IMR-90 (cell line): ENCODE data around the gene POLR1E. TPM values are rescaled to one million over a fixed set of nuclear protein-coding genes. Genes with fewer than 3 reads are reported as not detected.

Experiments
- ATAC-seq: fragments of 200-7000 bp; cut with Tn5 transposase; 2 replicates; pipeline ENCODE4 v1.9.1; 2020; ENCODE audit warnings: low read depth, mild to moderate bottlenecking, moderate library complexity
- BruUV-seq: library from RNA; stranded (reverse); fragments of 400-500 nt; replicated peaks from 2 replicates; lab custom pipeline; 2021; lab: Mats Ljungman, UMichigan
- CTCF ChIA-PET: fragments of 300-600 bp; formaldehyde crosslinking; extraction: SDS; loops from one replicate; lab custom pipeline; 2021; ENCODE audit warnings: antibody characterized with exemption; lab: Yijun Ruan, JAX
- POLR2A ChIA-PET: fragments of 300-600 bp; sonication (Branson Sonifier 250); formaldehyde crosslinking; loops from one replicate; lab custom pipeline; 2022; ENCODE audit warnings: antibody characterized with exemption; ENCODE audit not compliant: unreplicated experiment; lab: Charles Lee
- DNase-seq: peaks from one replicate; pipeline ENCODE4 v3.0.0; 2013
- H2AFZ ChIP-seq: replicated peaks from 2 replicates; pipeline ENCODE3; 2013; ENCODE audit warnings: low read length, mild to moderate bottlenecking; ENCODE audit not compliant: poor library complexity
- H2AK5ac ChIP-seq: 2 replicates; pipeline ENCODE4 v1.6.1; 2013; ENCODE audit warnings: low read depth, low read length, inconsistent platforms
- H2AK9ac ChIP-seq: replicated peaks from 2 replicates; pipeline ENCODE3; 2013; ENCODE audit warnings: mild to moderate bottlenecking, low read depth, low read length, moderate library complexity; ENCODE audit not compliant: poor library complexity
- H2BK120ac ChIP-seq: 2 replicates; pipeline ENCODE4 v1.6.1; 2013; ENCODE audit warnings: low read depth, low read length, inconsistent platforms
- H2BK15ac ChIP-seq: 3 replicates; pipeline ENCODE4 v1.6.1; 2013; ENCODE audit warnings: low read depth, low read length, inconsistent platforms
- H2BK20ac ChIP-seq: 2 replicates; pipeline ENCODE4 v1.6.1; 2013; ENCODE audit warnings: low read depth, mild to moderate bottlenecking, inconsistent platforms, low read length, moderate library complexity
- H2BK5ac ChIP-seq: 2 replicates; pipeline ENCODE4 v1.6.1; 2013; ENCODE audit warnings: mild to moderate bottlenecking, low read depth, low read length, inconsistent platforms; ENCODE audit not compliant: poor library complexity, severe bottlenecking
- H3K14ac ChIP-seq: replicated peaks from 2 replicates; pipeline ENCODE4 v1.6.1; 2013; ENCODE audit warnings: low read depth, low read length, inconsistent platforms
- H3K18ac ChIP-seq: 2 replicates; pipeline ENCODE4 v1.6.1; 2013; ENCODE audit warnings: low read depth, low read length, control low read depth
- H3K23ac ChIP-seq: 2 replicates; pipeline ENCODE4 v1.6.1; 2013; ENCODE audit warnings: low read depth, low read length, inconsistent platforms
- H3K27ac ChIP-seq: 2 replicates; pipeline ENCODE4 v1.5.1; 2013; ENCODE audit warnings: mild to moderate bottlenecking, control low read depth, low read length; ENCODE audit not compliant: insufficient read depth
- H3K27me3 ChIP-seq: 2 replicates; pipeline ENCODE4 v1.6.1; 2013; ENCODE audit warnings: low read length; ENCODE audit not compliant: control insufficient read depth, insufficient read depth
- H3K36me3 ChIP-seq: 2 replicates; pipeline ENCODE4 v1.6.1; 2013; ENCODE audit warnings: low read length, mixed read lengths; ENCODE audit not compliant: control insufficient read depth, insufficient read depth
- H3K4ac ChIP-seq: 2 replicates; pipeline ENCODE4 v1.6.1; 2013; ENCODE audit warnings: low read depth, low read length, inconsistent platforms
- H3K4me1 ChIP-seq: 2 replicates; pipeline ENCODE4 v1.6.1; 2013; ENCODE audit warnings: low read length, mixed read lengths; ENCODE audit not compliant: control insufficient read depth, insufficient read depth
- H3K4me2 ChIP-seq: 2 replicates; pipeline ENCODE4 v1.6.1; 2013; ENCODE audit warnings: low read depth, mild to moderate bottlenecking, control low read depth, low read length, moderate library complexity
- H3K4me3 ChIP-seq: 2 replicates; pipeline ENCODE4 v1.5.1; 2013; ENCODE audit warnings: low read depth, mild to moderate bottlenecking, control low read depth, low read length, moderate library complexity; ENCODE audit not compliant: insufficient read depth
- H3K56ac ChIP-seq: 2 replicates; pipeline ENCODE4 v1.6.1; 2013; ENCODE audit warnings: low read length, inconsistent platforms; ENCODE audit not compliant: insufficient read depth; ENCODE audit errors: extremely low read depth
- H3K79me1 ChIP-seq, 2 experiments: 2 replicates each; pipeline ENCODE4 v1.6.1; 2013; ENCODE audit warnings: low read length in 2 of 2, inconsistent platforms in 1 of 2, low read depth in 1 of 2
- H3K9ac ChIP-seq: 2 replicates; pipeline ENCODE4 v1.6.1; 2013; ENCODE audit warnings: low read depth, low read length, control low read depth
- H3K9me1 ChIP-seq: 2 replicates; pipeline ENCODE4 v1.6.1; 2013; ENCODE audit warnings: low read length, inconsistent platforms; ENCODE audit not compliant: insufficient read depth
- H3K9me3 ChIP-seq: 2 replicates; pipeline ENCODE4 v1.6.1; 2013; ENCODE audit warnings: low read length; ENCODE audit not compliant: control insufficient read depth, insufficient read depth
- H4K20me1 ChIP-seq: 2 replicates; pipeline ENCODE4 v1.6.1; 2013; ENCODE audit warnings: low read length, inconsistent platforms; ENCODE audit not compliant: insufficient read depth
- H4K5ac ChIP-seq: 2 replicates; pipeline ENCODE4 v1.6.1; 2013; ENCODE audit warnings: mild to moderate bottlenecking, low read depth, low read length, control low read depth
- H4K8ac ChIP-seq, 2 experiments: 2 replicates each; pipeline ENCODE4 v1.6.1; 2013; ENCODE audit warnings: low read depth in 2 of 2, low read length in 2 of 2, control low read depth in 1 of 2, inconsistent platforms in 1 of 2
- H4K91ac ChIP-seq: 2 replicates; pipeline ENCODE4 v1.6.1; 2013; ENCODE audit warnings: low read depth, low read length, inconsistent platforms; ENCODE audit not compliant: insufficient read depth
- CHD1 ChIP-seq: IDR thresholded peaks from 2 replicates; pipeline ENCODE4 v1.6.1; 2012; ENCODE audit warnings: low read depth, low read length, improper control_type of control experiment
- WGBS, 2 experiments: methylation state at CpG; one replicate each; pipeline versions ENCODE4 v1.1.5 to v1.1.7; 2013; ENCODE audit warnings: missing lambda C conversion rate in 2 of 2; ENCODE audit not compliant: insufficient read length in 1 of 2; ENCODE audit errors: extremely low coverage in 2 of 2; 5-methylcytosine and 5-hydroxymethylcytosine counted together
- dilution Hi-C: fragments of 300-500 bp; cut with HindIII; formaldehyde crosslinking; loops from one replicate; pipeline ENCODE4 v1.14.3; 2018; ENCODE audit warnings: low sequenced_read_pairs; ENCODE audit not compliant: unreplicated experiment
- in situ Hi-C: fragments of 300-500 bp; cut with MboI; formaldehyde crosslinking; loops from 3 replicates; pipeline ENCODE4 v1.14.3; 2019; ENCODE audit warnings: low sequenced_read_pairs, inconsistent platforms, mixed read lengths
- intact Hi-C: fragments of 100-400 bp; cut with micrococcal nuclease; formaldehyde crosslinking; loops from 2 replicates; pipeline ENCODE4 v1.10.0; 2022
- polyA plus RNA-seq, 3 experiments: library from polyadenylated mRNA; depleted of rRNA; stranded (reverse); fragments of >200 nt; gene quantifications; 2 replicates each; pipeline ENCODE4 v1.2.3, GENCODE V29; 2012; ENCODE audit warnings: low replicate concordance in 1 of 3
- total RNA-seq: library from RNA; depleted of rRNA; stranded (reverse); fragments of >200 nt; gene quantifications from 2 replicates; pipeline ENCODE4 v1.2.3, GENCODE V29; 2012
- TF ChIP-seq, protein P1 (sequence below): conservative IDR thresholded peaks from 2 replicates; pipeline ENCODE4 v1.5.1; 2012; ENCODE audit warnings: mild to moderate bottlenecking, low read depth, low read length, improper control_type of control experiment

Gene POLR1E
- total and polyA plus RNA-seq, 2 of the 4 experiments (the other 2 are of a cell fraction) = 48.0 to 71.9 TPM

DNA sequence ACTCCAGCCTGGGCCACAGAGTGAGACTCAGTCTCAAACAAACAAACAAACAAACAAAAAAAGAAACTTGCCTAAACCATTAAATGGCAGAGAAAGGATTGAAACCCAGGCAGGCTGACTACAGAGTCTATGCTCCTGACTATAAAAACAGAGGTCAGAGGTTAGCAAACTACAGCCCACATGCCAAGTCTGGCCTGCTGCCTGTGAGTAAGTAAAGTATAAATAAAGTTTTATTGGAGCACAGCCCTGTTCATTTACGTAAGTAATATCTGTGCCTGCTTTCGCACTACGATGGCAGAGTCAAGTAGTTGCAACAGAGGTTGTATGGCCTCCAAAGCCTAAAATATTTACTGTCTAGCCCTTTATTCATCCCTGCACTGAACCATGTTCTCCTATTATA is 11.6 kb downstream of the POLR1E start:
- no peak for TF ChIP-seq CHD1
- TF ChIP-seq, protein P1, sequence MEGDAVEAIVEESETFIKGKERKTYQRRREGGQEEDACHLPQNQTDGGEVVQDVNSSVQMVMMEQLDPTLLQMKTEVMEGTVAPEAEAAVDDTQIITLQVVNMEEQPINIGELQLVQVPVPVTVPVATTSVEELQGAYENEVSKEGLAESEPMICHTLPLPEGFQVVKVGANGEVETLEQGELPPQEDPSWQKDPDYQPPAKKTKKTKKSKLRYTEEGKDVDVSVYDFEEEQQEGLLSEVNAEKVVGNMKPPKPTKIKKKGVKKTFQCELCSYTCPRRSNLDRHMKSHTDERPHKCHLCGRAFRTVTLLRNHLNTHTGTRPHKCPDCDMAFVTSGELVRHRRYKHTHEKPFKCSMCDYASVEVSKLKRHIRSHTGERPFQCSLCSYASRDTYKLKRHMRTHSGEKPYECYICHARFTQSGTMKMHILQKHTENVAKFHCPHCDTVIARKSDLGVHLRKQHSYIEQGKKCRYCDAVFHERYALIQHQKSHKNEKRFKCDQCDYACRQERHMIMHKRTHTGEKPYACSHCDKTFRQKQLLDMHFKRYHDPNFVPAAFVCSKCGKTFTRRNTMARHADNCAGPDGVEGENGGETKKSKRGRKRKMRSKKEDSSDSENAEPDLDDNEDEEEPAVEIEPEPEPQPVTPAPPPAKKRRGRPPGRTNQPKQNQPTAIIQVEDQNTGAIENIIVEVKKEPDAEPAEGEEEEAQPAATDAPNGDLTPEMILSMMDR = no peak
- DNase-seq = no peak
- H2AK5ac ChIP-seq = no peak overlapping the region
- no peak overlapping the region for H3K18ac ChIP-seq
- H3K56ac ChIP-seq = no peak overlapping the region
- no peaks in the 10 kb centered on the region for H3K9me3 ChIP-seq
- POLR2A ChIA-PET = no interaction called here
- H2BK5ac ChIP-seq = no peak overlapping the region
- no peak overlapping the region for H2AK9ac ChIP-seq
- H3K4ac ChIP-seq = no peak overlapping the region
- no peaks in the 10 kb centered on the region for H3K27me3 ChIP-seq
- no peak overlapping the region for H4K91ac ChIP-seq
- H4K8ac ChIP-seq = no peak overlapping the region
- H3K4me2 ChIP-seq = no peak overlapping the region
- no peak overlapping the region for H3K9ac ChIP-seq
- in situ Hi-C loops = loop anchor here (25.0 kb wide), 2 partner anchors 565 to 865 kb away; partner anchors contain the start of gene SHB
- no TSS peak for BruUV-seq
- no peak overlapping the region for H4K5ac ChIP-seq
- no peak for ATAC-seq
- H4K20me1 ChIP-seq = no peaks in the 10 kb centered on the region; the same call in 1 of the 2 replicates
- peaks cover 71% of the 10 kb centered on the region for H3K36me3 ChIP-seq
- H3K27ac ChIP-seq = no peak overlapping the region
- CTCF ChIA-PET = interaction anchor here (0.5 kb wide), 1 partner anchor 31 kb away, joined by 3 read pairs; no protein-coding TSS in a partner anchor
- no peak overlapping the region for H2BK15ac ChIP-seq
- H3K4me3 ChIP-seq = no peak overlapping the region
- intact Hi-C loops = no loop called here
- H3K79me1 ChIP-seq = peaks cover 14 to 18% of the 10 kb centered on the region in 2 experiments
- H2BK120ac ChIP-seq = no peak overlapping the region
- dilution Hi-C loops = no loop called here
- H2AFZ ChIP-seq = no peak overlapping the region
- H3K14ac ChIP-seq = no peak overlapping the region
- H3K9me1 ChIP-seq = peaks cover 4% of the 10 kb centered on the region
- H3K4me1 ChIP-seq = no peaks in the 10 kb centered on the region
- no peak overlapping the region for H2BK20ac ChIP-seq
- no CpG with 5 or more reads among the region's 3 CpGs for WGBS, 2 experiments
- H3K23ac ChIP-seq = no peak overlapping the region
